ENCODE results near the gene CAPS2. TPM values are rescaled to one million over a fixed set of nuclear protein-coding genes. Genes with fewer than 3 reads are reported as not detected.

CAPS2 gene
- total and polyA plus RNA-seq, 12 donors, result 1.4 to 16.0 (median 12.6) TPM

GRCh38 chr12:75269209-75269608 is 60.9 kb downstream of the CAPS2 start:
- Histone ChIP-seq H3K36me3 (no peaks in the 10 kb centered on the region), H3K27me3 (no peaks in the 10 kb centered on the region), H3K27ac (no peak overlapping the region), H3K9me3 (peaks cover 0 to 23% (median 4%) of the 10 kb centered on the region in 11 donors), H3K4me3 (no peak overlapping the region), H3K4me1 (no peaks in the 10 kb centered on the region)
- no peak for ATAC-seq
- intact Hi-C loops (cut with DNase I), result no loop called here
- no peak for TF ChIP-seq CTCF (IDR thresholded peaks at IDR 0.05)
- 59 to 60% methylated on average over 2 of the region's 2 CpGs for WGBS, 2 donors
- no peak for DNase-seq

GRCh38 chr12:75260316-75260715 is 69.8 kb downstream of the CAPS2 start:
- ATAC-seq (no peak), DNase-seq (no peak)
- Histone ChIP-seq H3K36me3 (no peaks in the 10 kb centered on the region), H3K4me3 (no peak overlapping the region), H3K27me3 (no peaks in the 10 kb centered on the region), H3K27ac (no peak overlapping the region), H3K9me3 (peaks cover 0 to 9% (median 0%) of the 10 kb centered on the region in 11 donors), H3K4me1 (no peaks in the 10 kb centered on the region)
- TF ChIP-seq CTCF (IDR thresholded peaks at IDR 0.05), result no peak
- WGBS, 2 donors, result 69 to 72% methylated on average over 2 of the region's 2 CpGs
- intact Hi-C loops (cut with DNase I), result no loop called here

- H3K9me3 ChIP-seq, result no peaks in the 10 kb centered on the region
- H3K4me3 ChIP-seq, result no peak overlapping the region
- intact Hi-C loops (cut with DNase I), result no loop called here
- H3K27me3 ChIP-seq, result no peaks in the 10 kb centered on the region
- H3K27ac ChIP-seq, result no peak overlapping the region
- 35 to 61% methylated on average over 1 of the region's 1 CpG for whole genome bisulfite sequencing, 2 donors
- ATAC-seq (no peak), DNase-seq (no peak)
- no peaks in the 10 kb centered on the region for H3K36me3 ChIP-seq
- TF ChIP-seq CTCF (IDR thresholded peaks at IDR 0.05), result no peak
- H3K4me1 ChIP-seq, result no peaks in the 10 kb centered on the region
These were observed 71.0 kb downstream of the CAPS2 start for GRCh38 chr12:75259143-75259542.

- no peaks in the 10 kb centered on the region for H3K4me1 ChIP-seq
- no peaks in the 10 kb centered on the region for H3K27me3 ChIP-seq
- intact Hi-C loops (cut with DNase I), result no loop called here
- no peak for ATAC-seq
- no peak for DNase-seq
- WGBS, 2 donors, result 83 to 86% methylated on average over 2 of the region's 2 CpGs
- no peak for TF ChIP-seq CTCF (IDR thresholded peaks at IDR 0.05)
- H3K36me3 ChIP-seq, result no peaks in the 10 kb centered on the region
- H3K4me3 ChIP-seq, result no peak overlapping the region
- no peaks in the 10 kb centered on the region for H3K9me3 ChIP-seq
- no peak overlapping the region for H3K27ac ChIP-seq
These were observed 72.6 kb downstream of the CAPS2 start for GRCh38 chr12:75257510-75257909.

- DNase-seq (no peak), ATAC-seq (no peak)
- TF ChIP-seq CTCF (IDR thresholded peaks at IDR 0.05), result no peak
- H3K9me3 ChIP-seq, result peaks cover 0 to 11% (median 0%) of the 10 kb centered on the region in 11 donors
- H3K27ac ChIP-seq, result no peak overlapping the region
- no peak overlapping the region for H3K4me3 ChIP-seq
- H3K27me3 ChIP-seq, result no peaks in the 10 kb centered on the region
- no peaks in the 10 kb centered on the region for H3K4me1 ChIP-seq
- intact Hi-C loops (cut with DNase I), result no loop called here
- H3K36me3 ChIP-seq, result no peaks in the 10 kb centered on the region
These were observed 85.0 kb downstream of the CAPS2 start for GRCh38 chr12:75245108-75245507.

Data from heart right ventricle (tissue), 16 donors.